DND-41 (cell line): Measurements from ENCODE around the gene ALDOC.

ENCODE experiments used
- ATAC-seq: fragments of 200-7000 bp; cut with Tn5 transposase; 3 replicates; pipeline ENCODE4 v1.9.1; 2021; ENCODE audit warnings: low read depth; ENCODE audit not compliant: insufficient read depth
- DNase-seq: peaks from one replicate; pipeline ENCODE4 v3.0.0-alpha.2; 2020
- H2AFZ ChIP-seq: 2 replicates; pipeline ENCODE4 v1.6.0; 2012; ENCODE audit warnings: low read depth, low read length
- H3K27ac ChIP-seq: 2 replicates; pipeline ENCODE4 v1.5.1; 2012; ENCODE audit warnings: low read length, inconsistent platforms
- H3K27me3 ChIP-seq: fragments of 200-600 bp; sonication (generic); 2 replicates; pipeline ENCODE4 v1.6.0; 2012; ENCODE audit warnings: low read length, mild to moderate bottlenecking, inconsistent platforms; ENCODE audit not compliant: insufficient read depth, poor library complexity
- H3K36me3 ChIP-seq: 2 replicates; pipeline ENCODE4 v1.5.1; 2012; ENCODE audit warnings: low read length, inconsistent platforms; ENCODE audit not compliant: insufficient read depth
- H3K4me1 ChIP-seq: 2 replicates; pipeline ENCODE4 v1.5.1; 2012; ENCODE audit warnings: mild to moderate bottlenecking, low read length; ENCODE audit not compliant: insufficient read depth
- H3K4me2 ChIP-seq: 2 replicates; pipeline ENCODE4 v1.6.0; 2012; ENCODE audit warnings: mild to moderate bottlenecking, moderate library complexity, low read length, inconsistent platforms; ENCODE audit not compliant: insufficient read depth
- H3K4me3 ChIP-seq, 2 experiments: fragments of 200-600 bp in 1 of 2; shearing (Covaris generic) in 1 of 2; 2 replicates each; pipeline ENCODE4 v1.5.1; 2012 to 2016; ENCODE audit warnings: inconsistent platforms in 2 of 2, low read length in 2 of 2, mild to moderate bottlenecking in 2 of 2, low read depth in 1 of 2, moderate library complexity in 1 of 2
- H3K79me2 ChIP-seq: 2 replicates; pipeline ENCODE4 v1.6.0; 2012; ENCODE audit warnings: low read length, inconsistent platforms; ENCODE audit not compliant: insufficient read depth
- H3K9ac ChIP-seq: 2 replicates; pipeline ENCODE4 v1.6.0; 2012; ENCODE audit warnings: low read depth, mild to moderate bottlenecking, inconsistent platforms, low read length, moderate library complexity
- H3K9me3 ChIP-seq: 2 replicates; pipeline ENCODE4 v1.5.1; 2012; ENCODE audit warnings: low read length, moderate library complexity, mild to moderate bottlenecking, inconsistent platforms; ENCODE audit not compliant: insufficient read depth, severe bottlenecking
- H4K20me1 ChIP-seq: 2 replicates; pipeline ENCODE4 v1.6.0; 2012; ENCODE audit warnings: low read length; ENCODE audit not compliant: insufficient read depth
- CTCF ChIP-seq: IDR thresholded peaks from 2 replicates; pipeline ENCODE4 v1.5.1; 2012; ENCODE audit warnings: borderline replicate concordance, low read length, moderate library complexity, mild to moderate bottlenecking; ENCODE audit not compliant: poor library complexity, severe bottlenecking; ENCODE audit errors: extremely low read depth
- EZH2 ChIP-seq: IDR thresholded peaks from 3 replicates; pipeline ENCODE4 v1.6.1; 2012; ENCODE audit warnings: borderline replicate concordance, low read depth, mild to moderate bottlenecking, moderate library complexity, low read length, inconsistent platforms; ENCODE audit not compliant: severe bottlenecking

ALDOC gene

GRCh38 chr17:28523186-28523585, 53.5 kb downstream of the ALDOC start:
- H3K4me1 ChIP-seq = peaks cover 6% of the 10 kb centered on the region
- H3K27ac ChIP-seq = no peak overlapping the region
- H2AFZ ChIP-seq = no peak overlapping the region
- no peaks in the 10 kb centered on the region for H3K79me2 ChIP-seq
- no peak overlapping the region for H3K4me2 ChIP-seq
- TF ChIP-seq EZH2 (no peak), CTCF (no peak)
- no peak overlapping the region for H3K4me3 ChIP-seq
- DNase-seq (no peak), ATAC-seq (no peak)
- H3K27me3 ChIP-seq = peaks cover 4% of the 10 kb centered on the region
- no peaks in the 10 kb centered on the region; the same call in 1 of the 2 replicates for H4K20me1 ChIP-seq
- no peaks in the 10 kb centered on the region for H3K36me3 ChIP-seq
- H3K9ac ChIP-seq = no peak overlapping the region
- H3K9me3 ChIP-seq = no peaks in the 10 kb centered on the region
